A549 (cell line): Measurements from ENCODE around the gene CMTM7. TPM values are rescaled to one million over a fixed set of nuclear protein-coding genes. Genes with fewer than 3 reads are reported as not detected.

Source experiments
- ATAC-seq, 2 experiments: fragments of 200-7000 bp in 1 of 2; fragments of >200 bp in 1 of 2; cut with Nextera tagmentation in 1 of 2; cut with Tn5 transposase in 1 of 2; 3 replicates each; pipeline versions ENCODE4 v1.8.0 to v1.9.1; 2018 to 2020; ENCODE audit warnings: mild to moderate bottlenecking in 1 of 2, moderate library complexity in 1 of 2
- CTCF ChIA-PET: fragments of 300-600 bp; sonication (Branson Sonifier 250); formaldehyde crosslinking; extraction: SDS; loops from one replicate; lab custom pipeline; 2021; ENCODE audit warnings: antibody characterized with exemption, inconsistent platforms; lab: Yijun Ruan, JAX
- POLR2A ChIA-PET: fragments of 350-600 bp; formaldehyde crosslinking; extraction: SDS; loops from one replicate; lab custom pipeline; 2021; ENCODE audit warnings: antibody characterized with exemption, inconsistent platforms; lab: Yijun Ruan, JAX
- DNase-seq, 2 experiments: peaks; one replicate each; pipeline versions ENCODE4 v3.0.0 to v3.0.0-alpha.2; 2011 to 2016; ENCODE audit warnings: low read depth in 1 of 2, low spot score in 1 of 2
- FAIRE-seq: peaks from 2 replicates; lab custom pipeline; 2011; peaks lifted over from hg19 to GRCh38; lab: Jason Lieb, UNC
- H3K27ac ChIP-seq, 2 experiments: fragments of >200 bp; sonication (Bioruptor Twin); formaldehyde crosslinking; 3 replicates each; pipeline ENCODE4 v1.5.1; 2016 to 2017
- H3K4me1 ChIP-seq: fragments of >200 bp; sonication (Bioruptor Twin); formaldehyde crosslinking; 3 replicates; pipeline ENCODE4 v1.6.1; 2016
- H3K4me2 ChIP-seq: fragments of >200 bp; sonication (Bioruptor Twin); formaldehyde crosslinking; 3 replicates; pipeline ENCODE4 v1.6.1; 2016
- H3K4me3 ChIP-seq: fragments of >200 bp; sonication (Bioruptor Twin); formaldehyde crosslinking; 3 replicates; pipeline ENCODE4 v1.5.1; 2016
- H3K9me3 ChIP-seq: fragments of >200 bp; sonication (Bioruptor Twin); formaldehyde crosslinking; 3 replicates; pipeline ENCODE4 v1.6.1; 2016
- BHLHE40 ChIP-seq: IDR thresholded peaks from 2 replicates; pipeline ENCODE4 v1.6.1; 2012; ENCODE audit warnings: low read depth, low read length, inconsistent platforms
- CHD4 ChIP-seq: fragments of 200-600 bp; sonication (generic); IDR thresholded peaks from 2 replicates; pipeline ENCODE4 v1.6.1; 2016; ENCODE audit warnings: antibody characterized with exemption, mild to moderate bottlenecking, borderline replicate concordance
- FOSL2 ChIP-seq, 2 experiments: fragments of 450-650 bp in 1 of 2; fragments of >200 bp in 1 of 2; sonication (Bioruptor Twin) in 1 of 2; formaldehyde crosslinking; IDR thresholded peaks; 2 replicates each; pipeline versions ENCODE4 v1.5.0 to v1.6.1; 2016 to 2020; ENCODE audit warnings: mild to moderate bottlenecking in 1 of 2, moderate library complexity in 1 of 2
- JUNB ChIP-seq: fragments of >200 bp; sonication (Bioruptor Twin); formaldehyde crosslinking; IDR thresholded peaks from 2 replicates; pipeline ENCODE4 v1.6.1; 2016
- POLR2A ChIP-seq: IDR thresholded peaks from 2 replicates; pipeline ENCODE4 v1.6.1; 2012; ENCODE audit warnings: mild to moderate bottlenecking, low read length
- RAD21 ChIP-seq, 2 experiments: fragments of >200 bp in 1 of 2; sonication (Bioruptor Twin) in 1 of 2; formaldehyde crosslinking in 1 of 2; IDR thresholded peaks in 1 of 2; conservative IDR thresholded peaks in 1 of 2; 2 replicates in 1 of 2; 3 replicates in 1 of 2; pipeline ENCODE4 v1.6.1; 2012 to 2018; ENCODE audit warnings: inconsistent platforms in 1 of 2
- RARB ChIP-seq: fragments of 250-450 bp; sonication (Bioruptor Pico); IDR thresholded peaks from 2 replicates; pipeline ENCODE4 v1.8.0; 2021; ENCODE audit warnings: mild to moderate bottlenecking, moderate library complexity
- RNF2 ChIP-seq: fragments of 200-600 bp; sonication (generic); IDR thresholded peaks from 2 replicates; pipeline ENCODE4 v1.6.1; 2016; ENCODE audit warnings: low read depth, mild to moderate bottlenecking, antibody characterized with exemption, moderate library complexity, borderline replicate concordance
- TP53 ChIP-seq: fragments of 250-450 bp; sonication (Bioruptor Pico); IDR thresholded peaks from 2 replicates; pipeline ENCODE4 v1.5.0; 2021; ENCODE audit warnings: mild to moderate bottlenecking, moderate library complexity
- ZFP36 ChIP-seq: fragments of 450-650 bp; IDR thresholded peaks from 2 replicates; pipeline ENCODE4 v1.6.1; 2014; ENCODE audit warnings: borderline replicate concordance; ENCODE audit not compliant: partially characterized antibody
- ZSCAN20 ChIP-seq: fragments of 250-450 bp; sonication (Bioruptor Pico); IDR thresholded peaks from 2 replicates; pipeline ENCODE4 v1.8.0; 2022; ENCODE audit warnings: mild to moderate bottlenecking, moderate library complexity
- WGBS: methylation state at CpG from one replicate; pipeline ENCODE4 v1.1.6; 2017; ENCODE audit errors: missing lambda C conversion rate; 5-methylcytosine and 5-hydroxymethylcytosine counted together
- polyA plus RNA-seq, 4 experiments: library from polyadenylated mRNA; depleted of rRNA in 3 of 4; stranded (reverse); fragments of >200 nt; fragmentation: RNase III in 1 of 4; extraction: RNeasy Plus Mini Kit Qiagen cat#74134 plus additional on column Dnase treatment in 1 of 4; gene quantifications; 2 replicates in 3 of 4; 3 replicates in 1 of 4; pipeline ENCODE4 v1.2.3, GENCODE V29; 2011 to 2017
- TF ChIP-seq, protein P1 (sequence below): fragments of 250-450 bp; sonication (Bioruptor Pico); IDR thresholded peaks from 2 replicates; pipeline ENCODE4 v1.5.0; 2020; ENCODE audit warnings: low read depth, mild to moderate bottlenecking, moderate library complexity
- TF ChIP-seq, protein P2 (sequence below): fragments of >200 bp; sonication (Bioruptor Twin); formaldehyde crosslinking; IDR thresholded peaks from 3 replicates; pipeline ENCODE4 v1.5.1; 2016
- TF ChIP-seq, protein P3 (sequence below): fragments of >200 bp; sonication (Bioruptor Twin); formaldehyde crosslinking; IDR thresholded peaks from 3 replicates; pipeline ENCODE4 v1.6.1; 2016

The CMTM7 gene
- polyA plus RNA-seq, 2 of the 4 experiments (the other 2 are of a cell fraction): 14.2 to 18.7 TPM

DNA sequence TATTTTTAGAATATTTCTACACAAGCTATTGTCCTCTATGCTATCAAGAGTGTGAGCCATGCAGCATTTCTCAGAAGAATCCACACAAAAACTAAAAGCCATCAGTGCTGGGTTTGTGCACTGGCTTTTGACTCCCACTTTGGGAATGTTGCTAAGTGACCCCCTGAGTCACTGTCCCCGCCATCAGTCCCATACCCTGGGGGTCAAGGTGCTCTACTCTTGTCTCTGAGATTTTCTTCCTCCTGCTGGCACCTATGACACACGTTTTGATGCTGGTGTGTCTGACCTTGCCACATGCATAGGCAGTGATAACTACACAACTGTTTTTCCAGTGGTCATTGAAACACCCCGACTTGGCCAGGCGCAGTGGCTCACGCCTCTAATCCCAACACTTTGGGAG, 19.8 kb downstream of the CMTM7 start:
- DNase-seq (no peak), FAIRE-seq (no peak), ATAC-seq (no peak)
- 74% methylated on average over 5 of the region's 5 CpGs for WGBS
- Histone ChIP-seq H3K4me3 (no peak overlapping the region), H3K4me2 (no peak overlapping the region), H3K9me3 (no peaks in the 10 kb centered on the region), H3K27ac (no peak overlapping the region), H3K4me1 (no peaks in the 10 kb centered on the region; the same call in 2 of the 3 replicates)
- POLR2A ChIA-PET: no interaction called here
- TF ChIP-seq, protein P1, sequence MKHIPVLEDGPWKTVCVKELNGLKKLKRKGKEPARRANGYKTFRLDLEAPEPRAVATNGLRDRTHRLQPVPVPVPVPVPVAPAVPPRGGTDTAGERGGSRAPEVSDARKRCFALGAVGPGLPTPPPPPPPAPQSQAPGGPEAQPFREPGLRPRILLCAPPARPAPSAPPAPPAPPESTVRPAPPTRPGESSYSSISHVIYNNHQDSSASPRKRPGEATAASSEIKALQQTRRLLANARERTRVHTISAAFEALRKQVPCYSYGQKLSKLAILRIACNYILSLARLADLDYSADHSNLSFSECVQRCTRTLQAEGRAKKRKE (CRISPR knock-in tag): no peak
- TF ChIP-seq BHLHE40 (no peak), TP53 (CRISPR knock-in tag) (no peak)
- CTCF ChIA-PET: interaction anchor here (1.2 to 1.7 kb wide), 2 partner anchors 9 to 57 kb away, joined by 3 to 6 read pairs; no protein-coding TSS in a partner anchor

DNA sequence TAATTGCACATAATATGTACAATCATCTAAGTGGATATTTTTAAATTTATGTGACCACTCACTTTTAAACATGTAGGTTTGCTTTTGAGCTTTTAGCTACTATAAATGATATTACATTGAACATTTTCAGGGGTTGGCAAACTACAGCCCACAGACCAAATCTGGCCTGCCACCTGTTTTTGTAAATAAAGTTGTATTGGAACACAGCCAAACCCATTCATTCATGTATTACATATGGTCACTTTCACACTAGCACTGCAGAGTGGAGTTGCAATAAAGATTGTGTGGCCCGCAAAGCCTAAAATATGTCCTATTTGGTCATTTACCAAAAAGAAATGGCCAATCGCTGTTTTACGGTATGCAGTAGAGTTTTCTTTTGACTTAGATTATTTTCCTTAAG, 21.2 kb downstream of the CMTM7 start:
- H3K4me3 ChIP-seq: no peak overlapping the region
- 97% methylated on average over 3 of the region's 3 CpGs for WGBS
- H3K27ac ChIP-seq: no peak overlapping the region
- no peaks in the 10 kb centered on the region for H3K4me1 ChIP-seq
- no peak overlapping the region for H3K4me2 ChIP-seq
- ChIA-PET CTCF (interaction anchor here (0.9 to 3.3 kb wide), 3 partner anchors 41 to 112 kb away, joined by 3 to 15 read pairs (median 3); no protein-coding TSS in a partner anchor), POLR2A (no interaction called here)
- TF ChIP-seq ZSCAN20 (CRISPR knock-in tag): no peak
- ATAC-seq: no peak
- no peak for FAIRE-seq
- DNase-seq: no peak
- no peaks in the 10 kb centered on the region for H3K9me3 ChIP-seq

DNA sequence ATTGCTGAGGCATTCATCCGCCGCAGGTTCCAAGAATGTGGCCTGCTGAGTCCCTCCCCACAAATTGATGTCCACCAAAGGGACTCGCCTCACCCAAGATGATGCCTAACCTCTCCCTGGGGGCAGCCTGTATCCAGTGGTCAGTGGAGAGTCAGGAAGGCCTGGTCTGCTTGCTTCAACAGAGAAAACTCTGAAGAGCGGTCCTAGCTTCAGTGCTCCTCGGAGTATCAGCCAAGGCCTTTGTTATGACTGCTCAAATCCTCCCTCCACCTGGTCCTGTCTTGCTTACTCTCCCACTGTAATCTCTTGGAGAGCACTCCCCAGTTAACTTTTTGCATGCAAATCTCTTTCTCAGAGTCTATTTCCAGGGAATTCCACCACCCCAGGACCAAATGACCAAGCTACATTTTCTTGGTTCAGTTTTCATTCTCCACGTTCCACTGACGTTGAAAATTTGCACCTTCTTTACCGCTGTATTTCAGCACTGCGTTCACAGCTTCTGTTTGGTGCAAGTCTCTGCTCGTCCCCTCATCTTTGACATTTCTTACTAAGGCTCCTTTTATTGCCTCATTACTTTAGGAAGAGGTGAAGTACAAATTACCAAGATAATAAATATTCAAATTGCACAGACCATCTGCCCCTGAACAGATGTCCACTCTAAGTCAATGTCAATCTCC, 22.3 kb downstream of the CMTM7 start:
- H3K9me3 ChIP-seq: no peaks in the 10 kb centered on the region
- no peak for TF ChIP-seq RNF2
- TF ChIP-seq, protein P2, sequence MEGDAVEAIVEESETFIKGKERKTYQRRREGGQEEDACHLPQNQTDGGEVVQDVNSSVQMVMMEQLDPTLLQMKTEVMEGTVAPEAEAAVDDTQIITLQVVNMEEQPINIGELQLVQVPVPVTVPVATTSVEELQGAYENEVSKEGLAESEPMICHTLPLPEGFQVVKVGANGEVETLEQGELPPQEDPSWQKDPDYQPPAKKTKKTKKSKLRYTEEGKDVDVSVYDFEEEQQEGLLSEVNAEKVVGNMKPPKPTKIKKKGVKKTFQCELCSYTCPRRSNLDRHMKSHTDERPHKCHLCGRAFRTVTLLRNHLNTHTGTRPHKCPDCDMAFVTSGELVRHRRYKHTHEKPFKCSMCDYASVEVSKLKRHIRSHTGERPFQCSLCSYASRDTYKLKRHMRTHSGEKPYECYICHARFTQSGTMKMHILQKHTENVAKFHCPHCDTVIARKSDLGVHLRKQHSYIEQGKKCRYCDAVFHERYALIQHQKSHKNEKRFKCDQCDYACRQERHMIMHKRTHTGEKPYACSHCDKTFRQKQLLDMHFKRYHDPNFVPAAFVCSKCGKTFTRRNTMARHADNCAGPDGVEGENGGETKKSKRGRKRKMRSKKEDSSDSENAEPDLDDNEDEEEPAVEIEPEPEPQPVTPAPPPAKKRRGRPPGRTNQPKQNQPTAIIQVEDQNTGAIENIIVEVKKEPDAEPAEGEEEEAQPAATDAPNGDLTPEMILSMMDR: no peak
- TF ChIP-seq POLR2A: no peak
- TF ChIP-seq JUNB: no peak
- TF ChIP-seq CHD4: no peak
- no peak for TF ChIP-seq BHLHE40
- no peak for TF ChIP-seq RAD21 (conservative IDR thresholded peaks at IDR 0.05 in 1 of 2, IDR thresholded peaks at IDR 0.05 in 1 of 2)
- TF ChIP-seq, protein P3, sequence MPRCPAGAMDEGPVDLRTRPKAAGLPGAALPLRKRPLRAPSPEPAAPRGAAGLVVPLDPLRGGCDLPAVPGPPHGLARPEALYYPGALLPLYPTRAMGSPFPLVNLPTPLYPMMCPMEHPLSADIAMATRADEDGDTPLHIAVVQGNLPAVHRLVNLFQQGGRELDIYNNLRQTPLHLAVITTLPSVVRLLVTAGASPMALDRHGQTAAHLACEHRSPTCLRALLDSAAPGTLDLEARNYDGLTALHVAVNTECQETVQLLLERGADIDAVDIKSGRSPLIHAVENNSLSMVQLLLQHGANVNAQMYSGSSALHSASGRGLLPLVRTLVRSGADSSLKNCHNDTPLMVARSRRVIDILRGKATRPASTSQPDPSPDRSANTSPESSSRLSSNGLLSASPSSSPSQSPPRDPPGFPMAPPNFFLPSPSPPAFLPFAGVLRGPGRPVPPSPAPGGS: no peak
- no peak for TF ChIP-seq ZFP36
- no peak for TF ChIP-seq RARB
- TF ChIP-seq FOSL2 (IDR thresholded peaks at IDR 0.05): no peak
- TF ChIP-seq FOSL2 (CRISPR knock-in tag; IDR thresholded peaks at IDR 0.05): no peak
- ATAC-seq (no peak), DNase-seq (no peak), FAIRE-seq (no peak)
- POLR2A ChIA-PET: no interaction called here
- no peaks in the 10 kb centered on the region for H3K4me1 ChIP-seq
- WGBS: 89% methylated on average over 10 of the region's 10 CpGs
- no peak overlapping the region for H3K27ac ChIP-seq
- H3K4me3 ChIP-seq: no peak overlapping the region
- H3K4me2 ChIP-seq: no peak overlapping the region
- CTCF ChIA-PET: interaction anchor here (0.8 to 3.3 kb wide), 5 partner anchors 16 to 283 kb away, joined by 3 to 15 read pairs (median 3); no protein-coding TSS in a partner anchor
